ENCODE data around the gene MIAT. TPM values are rescaled to one million over a fixed set of nuclear protein-coding genes. Genes with fewer than 3 reads are reported as not detected.

The MIAT gene
- total and polyA plus RNA-seq, 9 of the 15 experiments (the other 6 are each of a cell fraction or from before 2014, with no cell fraction given): 0.03 to 0.93 (median 0.34) TPM

GRCh38 chr22:26632422-26633155, 24.8 kb upstream of the MIAT start (continued):
- TF ChIP-seq, protein P1, sequence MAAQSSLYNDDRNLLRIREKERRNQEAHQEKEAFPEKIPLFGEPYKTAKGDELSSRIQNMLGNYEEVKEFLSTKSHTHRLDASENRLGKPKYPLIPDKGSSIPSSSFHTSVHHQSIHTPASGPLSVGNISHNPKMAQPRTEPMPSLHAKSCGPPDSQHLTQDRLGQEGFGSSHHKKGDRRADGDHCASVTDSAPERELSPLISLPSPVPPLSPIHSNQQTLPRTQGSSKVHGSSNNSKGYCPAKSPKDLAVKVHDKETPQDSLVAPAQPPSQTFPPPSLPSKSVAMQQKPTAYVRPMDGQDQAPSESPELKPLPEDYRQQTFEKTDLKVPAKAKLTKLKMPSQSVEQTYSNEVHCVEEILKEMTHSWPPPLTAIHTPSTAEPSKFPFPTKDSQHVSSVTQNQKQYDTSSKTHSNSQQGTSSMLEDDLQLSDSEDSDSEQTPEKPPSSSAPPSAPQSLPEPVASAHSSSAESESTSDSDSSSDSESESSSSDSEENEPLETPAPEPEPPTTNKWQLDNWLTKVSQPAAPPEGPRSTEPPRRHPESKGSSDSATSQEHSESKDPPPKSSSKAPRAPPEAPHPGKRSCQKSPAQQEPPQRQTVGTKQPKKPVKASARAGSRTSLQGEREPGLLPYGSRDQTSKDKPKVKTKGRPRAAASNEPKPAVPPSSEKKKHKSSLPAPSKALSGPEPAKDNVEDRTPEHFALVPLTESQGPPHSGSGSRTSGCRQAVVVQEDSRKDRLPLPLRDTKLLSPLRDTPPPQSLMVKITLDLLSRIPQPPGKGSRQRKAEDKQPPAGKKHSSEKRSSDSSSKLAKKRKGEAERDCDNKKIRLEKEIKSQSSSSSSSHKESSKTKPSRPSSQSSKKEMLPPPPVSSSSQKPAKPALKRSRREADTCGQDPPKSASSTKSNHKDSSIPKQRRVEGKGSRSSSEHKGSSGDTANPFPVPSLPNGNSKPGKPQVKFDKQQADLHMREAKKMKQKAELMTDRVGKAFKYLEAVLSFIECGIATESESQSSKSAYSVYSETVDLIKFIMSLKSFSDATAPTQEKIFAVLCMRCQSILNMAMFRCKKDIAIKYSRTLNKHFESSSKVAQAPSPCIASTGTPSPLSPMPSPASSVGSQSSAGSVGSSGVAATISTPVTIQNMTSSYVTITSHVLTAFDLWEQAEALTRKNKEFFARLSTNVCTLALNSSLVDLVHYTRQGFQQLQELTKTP (IDR thresholded peaks at IDR 0.05; ENCODE audit: low read depth in 1 of 2, partially characterized antibody in 2 of 2): peak; percentile 61 to 86
- no peak for TF ChIP-seq RHOXF2B (CRISPR knock-in tag; conservative IDR thresholded peaks at IDR 0.05)
- no peak for TF ChIP-seq U2AF1 (optimal IDR thresholded peaks at IDR 0.05; ENCODE audit: low read depth, low read length)
- TF ChIP-seq ADNP (tag; IDR thresholded peaks at IDR 0.05): 0 out of 2 replicates have a peak, but pooled peaks have one; percentile 3
- TF ChIP-seq SMAD2 (IDR thresholded peaks at IDR 0.05; ENCODE audit: low read depth, low read length): no peak
- TF ChIP-seq, protein P2, sequence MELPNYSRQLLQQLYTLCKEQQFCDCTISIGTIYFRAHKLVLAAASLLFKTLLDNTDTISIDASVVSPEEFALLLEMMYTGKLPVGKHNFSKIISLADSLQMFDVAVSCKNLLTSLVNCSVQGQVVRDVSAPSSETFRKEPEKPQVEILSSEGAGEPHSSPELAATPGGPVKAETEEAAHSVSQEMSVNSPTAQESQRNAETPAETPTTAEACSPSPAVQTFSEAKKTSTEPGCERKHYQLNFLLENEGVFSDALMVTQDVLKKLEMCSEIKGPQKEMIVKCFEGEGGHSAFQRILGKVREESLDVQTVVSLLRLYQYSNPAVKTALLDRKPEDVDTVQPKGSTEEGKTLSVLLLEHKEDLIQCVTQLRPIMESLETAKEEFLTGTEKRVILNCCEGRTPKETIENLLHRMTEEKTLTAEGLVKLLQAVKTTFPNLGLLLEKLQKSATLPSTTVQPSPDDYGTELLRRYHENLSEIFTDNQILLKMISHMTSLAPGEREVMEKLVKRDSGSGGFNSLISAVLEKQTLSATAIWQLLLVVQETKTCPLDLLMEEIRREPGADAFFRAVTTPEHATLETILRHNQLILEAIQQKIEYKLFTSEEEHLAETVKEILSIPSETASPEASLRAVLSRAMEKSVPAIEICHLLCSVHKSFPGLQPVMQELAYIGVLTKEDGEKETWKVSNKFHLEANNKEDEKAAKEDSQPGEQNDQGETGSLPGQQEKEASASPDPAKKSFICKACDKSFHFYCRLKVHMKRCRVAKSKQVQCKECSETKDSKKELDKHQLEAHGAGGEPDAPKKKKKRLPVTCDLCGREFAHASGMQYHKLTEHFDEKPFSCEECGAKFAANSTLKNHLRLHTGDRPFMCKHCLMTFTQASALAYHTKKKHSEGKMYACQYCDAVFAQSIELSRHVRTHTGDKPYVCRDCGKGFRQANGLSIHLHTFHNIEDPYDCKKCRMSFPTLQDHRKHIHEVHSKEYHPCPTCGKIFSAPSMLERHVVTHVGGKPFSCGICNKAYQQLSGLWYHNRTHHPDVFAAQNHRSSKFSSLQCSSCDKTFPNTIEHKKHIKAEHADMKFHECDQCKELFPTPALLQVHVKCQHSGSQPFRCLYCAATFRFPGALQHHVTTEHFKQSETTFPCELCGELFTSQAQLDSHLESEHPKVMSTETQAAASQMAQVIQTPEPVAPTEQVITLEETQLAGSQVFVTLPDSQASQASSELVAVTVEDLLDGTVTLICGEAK (IDR thresholded peaks at IDR 0.05): no peak
- TF ChIP-seq, protein P2 (CRISPR knock-in tag; IDR thresholded peaks at IDR 0.05): no peak
- TF ChIP-seq, protein P3, sequence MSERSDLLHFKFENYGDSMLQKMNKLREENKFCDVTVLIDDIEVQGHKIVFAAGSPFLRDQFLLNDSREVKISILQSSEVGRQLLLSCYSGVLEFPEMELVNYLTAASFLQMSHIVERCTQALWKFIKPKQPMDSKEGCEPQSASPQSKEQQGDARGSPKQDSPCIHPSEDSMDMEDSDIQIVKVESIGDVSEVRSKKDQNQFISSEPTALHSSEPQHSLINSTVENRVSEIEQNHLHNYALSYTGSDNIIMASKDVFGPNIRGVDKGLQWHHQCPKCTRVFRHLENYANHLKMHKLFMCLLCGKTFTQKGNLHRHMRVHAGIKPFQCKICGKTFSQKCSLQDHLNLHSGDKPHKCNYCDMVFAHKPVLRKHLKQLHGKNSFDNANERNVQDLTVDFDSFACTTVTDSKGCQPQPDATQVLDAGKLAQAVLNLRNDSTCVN (CRISPR knock-in tag; IDR thresholded peaks at IDR 0.05): no peak
- TF ChIP-seq MIER1 (IDR thresholded peaks at IDR 0.05; ENCODE audit: low read depth): no peak
- TF ChIP-seq ZBTB5 (IDR thresholded peaks at IDR 0.05): no peak
- TF ChIP-seq PML (IDR thresholded peaks at IDR 0.05; ENCODE audit: low read length): peak; percentile 83
